Tibial nerve (tissue), 3 donors: ENCODE results near the gene BRINP3.

Source experiments
- CTCF ChIP-seq, 5 experiments: fragments of 200-600 bp in 3 of 5; fragments of 450-650 bp in 2 of 5; sonication (generic) in 3 of 5; IDR thresholded peaks; one replicate each; pipeline ENCODE4 v1.5.1; 2016 to 2019; ENCODE audit warnings: antibody characterized with exemption in 5 of 5, mild to moderate bottlenecking in 3 of 5, moderate library complexity in 2 of 5
- POLR2A ChIP-seq, 2 donors: fragments of 450-650 bp; IDR thresholded peaks; one replicate each; pipeline ENCODE4 v1.6.1; 2017; ENCODE audit warnings: antibody characterized with exemption in 2 of 2, mild to moderate bottlenecking in 2 of 2, moderate library complexity in 2 of 2

GRCh38 chr1:190129366-190129765 is 348.3 kb downstream of the BRINP3 start:
- TF ChIP-seq CTCF (IDR thresholded peaks at IDR 0.05) (no peak), POLR2A (IDR thresholded peaks at IDR 0.05) (no peak)
